Astrocyte (in vitro differentiated cells and primary cell): ENCODE results near the gene KATNB1. TPM values are rescaled to one million over a fixed set of nuclear protein-coding genes. Genes with fewer than 3 reads are reported as not detected.

Experiments used
- DNase-seq: peaks from one replicate; pipeline ENCODE4 v3.0.0-alpha.2; 2010; ENCODE audit warnings: low read depth
- FAIRE-seq: peaks from 2 replicates; lab custom pipeline; 2011; peaks lifted over from hg19 to GRCh38; lab: Jason Lieb, UNC
- H2AFZ ChIP-seq: 2 replicates; pipeline ENCODE4 v1.6.0; 2012; ENCODE audit warnings: low read depth, low read length, inconsistent platforms
- H3K27ac ChIP-seq: 2 replicates; pipeline ENCODE4 v1.5.1; 2011; ENCODE audit warnings: low read depth, low read length, inconsistent platforms
- H3K27me3 ChIP-seq: 2 replicates; pipeline ENCODE4 v1.6.0; 2011; ENCODE audit warnings: low read length, inconsistent platforms; ENCODE audit not compliant: insufficient read depth
- H3K36me3 ChIP-seq: 2 replicates; pipeline ENCODE4 v1.5.1; 2011; ENCODE audit warnings: low read length, inconsistent platforms; ENCODE audit not compliant: insufficient read depth
- H3K4me1 ChIP-seq: 2 replicates; pipeline ENCODE4 v1.5.1; 2011; ENCODE audit warnings: low read length, inconsistent platforms; ENCODE audit not compliant: insufficient read depth
- H3K4me2 ChIP-seq: 2 replicates; pipeline ENCODE4 v1.6.0; 2012; ENCODE audit warnings: low read length, inconsistent platforms
- H3K4me3 ChIP-seq: 2 replicates; pipeline ENCODE4 v1.5.1; 2011; ENCODE audit warnings: low read depth, mild to moderate bottlenecking, low read length, inconsistent platforms; ENCODE audit not compliant: insufficient read depth
- H3K79me2 ChIP-seq: 2 replicates; pipeline ENCODE4 v1.6.0; 2012; ENCODE audit warnings: mild to moderate bottlenecking, low read length, inconsistent platforms; ENCODE audit not compliant: insufficient read depth
- H3K9ac ChIP-seq: 2 replicates; pipeline ENCODE4 v1.6.0; 2012; ENCODE audit warnings: mild to moderate bottlenecking, low read length, inconsistent platforms
- H3K9me3 ChIP-seq: 2 replicates; pipeline ENCODE4 v1.5.1; 2012; ENCODE audit warnings: low read depth, mild to moderate bottlenecking, low read length, inconsistent platforms; ENCODE audit not compliant: insufficient read depth
- H4K20me1 ChIP-seq: 2 replicates; pipeline ENCODE4 v1.6.0; 2012; ENCODE audit warnings: low read length, inconsistent platforms; ENCODE audit not compliant: insufficient read depth
- H3K27ac Mint-ChIP-seq: one replicate; pipeline ENCODE4 v1.8.0; 2021; ENCODE audit warnings: mild to moderate bottlenecking, mixed read lengths; ENCODE audit not compliant: unreplicated experiment
- H3K27me3 Mint-ChIP-seq: one replicate; pipeline ENCODE4 v1.8.0; 2021; ENCODE audit warnings: low read depth, mixed read lengths; ENCODE audit not compliant: unreplicated experiment
- H3K36me3 Mint-ChIP-seq: one replicate; pipeline ENCODE4 v1.8.0; 2021; ENCODE audit warnings: low read depth, mixed read lengths; ENCODE audit not compliant: unreplicated experiment
- H3K4me1 Mint-ChIP-seq: one replicate; pipeline ENCODE4 v1.8.0; 2021; ENCODE audit warnings: low read depth, mixed read lengths; ENCODE audit not compliant: unreplicated experiment
- H3K4me3 Mint-ChIP-seq: one replicate; pipeline ENCODE4 v1.8.0; 2021; ENCODE audit warnings: mild to moderate bottlenecking, moderate library complexity, mixed read lengths; ENCODE audit not compliant: unreplicated experiment
- H3K9me3 Mint-ChIP-seq: one replicate; pipeline ENCODE4 v1.8.0; 2021; ENCODE audit warnings: mild to moderate bottlenecking, mixed read lengths; ENCODE audit not compliant: unreplicated experiment
- EZH2 ChIP-seq: IDR thresholded peaks from 2 replicates; pipeline ENCODE4 v1.6.1; 2012; ENCODE audit warnings: mild to moderate bottlenecking, low read length, inconsistent platforms; ENCODE audit not compliant: insufficient read depth
- total RNA-seq: library from RNA; stranded (reverse); gene quantifications from 2 replicates; pipeline ENCODE4 v1.2.1, GENCODE V29; 2021
- TF ChIP-seq, protein P1 (sequence below): IDR thresholded peaks from 2 replicates; pipeline ENCODE4 v1.5.1; 2011; ENCODE audit warnings: low read depth, mild to moderate bottlenecking, inconsistent platforms, low read length, moderate library complexity; ENCODE audit not compliant: insufficient read depth

KATNB1 gene
- total RNA-seq, 1 donor from 2014 or later, result 28.6 TPM

DNA sequence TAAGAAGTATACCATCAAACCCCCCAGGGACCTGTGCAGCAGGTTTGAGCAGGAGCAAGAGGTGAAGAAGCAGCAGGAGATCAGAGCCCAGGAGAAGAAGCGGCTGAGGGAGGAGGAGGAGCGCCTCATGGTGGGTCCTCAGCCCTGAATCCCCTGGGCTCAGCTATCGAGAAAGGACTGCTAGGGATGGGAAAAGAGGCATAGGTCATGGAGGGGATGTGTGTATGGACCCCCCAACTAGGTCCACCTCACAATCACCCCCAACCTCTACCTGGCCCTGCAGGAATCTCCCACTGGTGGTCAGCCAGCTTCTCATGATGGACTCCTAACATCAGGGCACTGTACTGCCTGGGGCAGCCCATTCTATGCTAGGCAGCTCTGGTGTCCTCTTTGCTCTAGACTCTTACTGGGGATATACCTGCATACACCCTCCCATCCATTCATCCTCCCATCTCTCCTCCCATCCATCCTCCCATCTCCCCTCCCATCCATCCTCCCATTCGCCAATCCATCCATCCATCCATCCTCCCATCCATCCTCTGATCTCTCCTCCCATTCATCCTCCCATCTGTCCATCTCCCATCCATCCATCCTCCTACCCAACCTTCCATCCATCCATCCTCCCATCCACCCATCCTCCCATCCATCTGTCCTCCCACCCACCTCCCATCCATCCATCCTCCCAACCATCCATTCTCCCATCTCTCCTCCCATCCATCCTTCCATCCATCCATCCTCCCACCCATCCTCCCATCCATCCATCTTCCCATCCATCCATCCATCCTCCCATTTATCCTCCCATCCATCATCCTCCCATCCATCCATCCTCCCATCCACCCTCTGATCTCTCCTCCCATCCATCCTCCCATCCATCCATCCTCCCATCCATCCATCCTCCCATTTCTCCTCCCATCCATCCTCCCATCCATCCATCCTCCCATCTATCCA is 30.4 kb upstream of the KATNB1 start:
- H3K9me3 ChIP-seq, result peaks cover 9% of the 10 kb centered on the region
- DNase-seq (no peak), FAIRE-seq (no peak)
- no peak overlapping the region for H3K9ac ChIP-seq
- no peaks in the 10 kb centered on the region for H3K4me1 ChIP-seq
- no peaks in the 10 kb centered on the region for H3K36me3 ChIP-seq
- no peak overlapping the region for H2AFZ ChIP-seq
- peaks cover 28% of the 10 kb centered on the region for H3K27me3 Mint-ChIP-seq
- no peaks in the 10 kb centered on the region for H4K20me1 ChIP-seq
- peaks cover 3% of the 10 kb centered on the region for H3K27me3 ChIP-seq
- H3K4me3 Mint-ChIP-seq, result no peak overlapping the region
- no peaks in the 10 kb centered on the region for H3K79me2 ChIP-seq
- no peak overlapping the region for H3K4me3 ChIP-seq
- H3K27ac Mint-ChIP-seq, result no peak overlapping the region
- no peak overlapping the region for H3K4me2 ChIP-seq
- no peaks in the 10 kb centered on the region for H3K9me3 Mint-ChIP-seq
- no peak overlapping the region for H3K27ac ChIP-seq
- no peak for TF ChIP-seq EZH2
- TF ChIP-seq, protein P1, sequence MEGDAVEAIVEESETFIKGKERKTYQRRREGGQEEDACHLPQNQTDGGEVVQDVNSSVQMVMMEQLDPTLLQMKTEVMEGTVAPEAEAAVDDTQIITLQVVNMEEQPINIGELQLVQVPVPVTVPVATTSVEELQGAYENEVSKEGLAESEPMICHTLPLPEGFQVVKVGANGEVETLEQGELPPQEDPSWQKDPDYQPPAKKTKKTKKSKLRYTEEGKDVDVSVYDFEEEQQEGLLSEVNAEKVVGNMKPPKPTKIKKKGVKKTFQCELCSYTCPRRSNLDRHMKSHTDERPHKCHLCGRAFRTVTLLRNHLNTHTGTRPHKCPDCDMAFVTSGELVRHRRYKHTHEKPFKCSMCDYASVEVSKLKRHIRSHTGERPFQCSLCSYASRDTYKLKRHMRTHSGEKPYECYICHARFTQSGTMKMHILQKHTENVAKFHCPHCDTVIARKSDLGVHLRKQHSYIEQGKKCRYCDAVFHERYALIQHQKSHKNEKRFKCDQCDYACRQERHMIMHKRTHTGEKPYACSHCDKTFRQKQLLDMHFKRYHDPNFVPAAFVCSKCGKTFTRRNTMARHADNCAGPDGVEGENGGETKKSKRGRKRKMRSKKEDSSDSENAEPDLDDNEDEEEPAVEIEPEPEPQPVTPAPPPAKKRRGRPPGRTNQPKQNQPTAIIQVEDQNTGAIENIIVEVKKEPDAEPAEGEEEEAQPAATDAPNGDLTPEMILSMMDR, result no peak
- no peaks in the 10 kb centered on the region for H3K36me3 Mint-ChIP-seq
- peaks cover 4% of the 10 kb centered on the region for H3K4me1 Mint-ChIP-seq

DNA sequence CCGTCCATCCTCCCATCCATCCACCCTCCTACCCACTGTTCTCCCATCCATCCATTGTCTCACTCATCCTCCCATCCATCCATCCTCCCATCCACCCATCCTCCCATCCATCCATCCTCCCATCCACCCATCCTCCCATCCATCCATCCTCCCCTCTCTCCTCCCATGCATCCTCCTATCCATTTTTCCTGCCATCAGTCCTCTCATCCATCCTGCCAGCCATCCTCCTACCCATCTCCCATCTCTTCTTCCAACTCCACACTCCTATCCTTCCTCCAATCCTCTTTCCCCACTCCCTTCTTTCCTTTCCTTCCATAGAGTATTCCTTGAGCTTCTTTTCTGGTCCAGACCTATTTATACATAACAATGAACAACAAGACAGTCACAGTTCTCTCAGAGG is 28.9 kb upstream of the KATNB1 start:
- Histone ChIP-seq H3K79me2 (no peaks in the 10 kb centered on the region), H4K20me1 (no peaks in the 10 kb centered on the region), H3K9ac (no peak overlapping the region), H3K4me2 (no peak overlapping the region), H2AFZ (no peak overlapping the region), H3K36me3 (no peaks in the 10 kb centered on the region), H3K9me3 (peaks cover 9% of the 10 kb centered on the region), H3K4me3 (no peak overlapping the region), H3K4me1 (no peaks in the 10 kb centered on the region), H3K27ac (no peak overlapping the region), H3K27me3 (peaks cover 13% of the 10 kb centered on the region)
- FAIRE-seq (no peak), DNase-seq (no peak)
- Mint-ChIP-seq H3K9me3 (no peaks in the 10 kb centered on the region), H3K4me1 (no peaks in the 10 kb centered on the region), H3K27ac (no peak overlapping the region), H3K27me3 (peaks cover 35% of the 10 kb centered on the region), H3K4me3 (no peak overlapping the region), H3K36me3 (no peaks in the 10 kb centered on the region)
- TF ChIP-seq, protein P1, result no peak
- no peak for TF ChIP-seq EZH2

DNA sequence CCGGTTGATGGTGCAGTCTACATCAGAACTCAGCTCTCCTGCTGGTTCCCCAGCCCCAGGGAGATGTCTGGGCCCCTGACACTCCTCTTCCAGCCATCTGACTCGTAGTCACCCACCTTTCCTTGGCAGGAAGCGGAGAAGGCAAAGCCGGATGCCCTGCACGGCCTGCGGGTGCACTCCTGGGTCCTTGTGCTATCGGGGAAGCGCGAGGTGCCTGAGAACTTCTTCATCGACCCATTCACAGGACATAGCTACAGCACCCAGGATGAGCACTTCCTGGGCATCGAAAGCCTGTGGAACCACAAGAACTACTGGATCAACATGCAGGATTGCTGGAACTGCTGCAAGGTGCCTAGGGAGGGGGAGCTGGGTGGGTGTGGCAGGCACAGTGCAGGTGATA is 28.2 kb upstream of the KATNB1 start:
- H3K79me2 ChIP-seq, result no peaks in the 10 kb centered on the region
- H3K36me3 Mint-ChIP-seq, result no peaks in the 10 kb centered on the region
- no peak overlapping the region for H3K4me2 ChIP-seq
- TF ChIP-seq EZH2, result no peak
- TF ChIP-seq, protein P1, result no peak
- no peaks in the 10 kb centered on the region for H3K4me1 Mint-ChIP-seq
- H3K9me3 ChIP-seq, result peaks cover 9% of the 10 kb centered on the region
- DNase-seq, result no peak
- H3K4me3 ChIP-seq, result no peak overlapping the region
- no peaks in the 10 kb centered on the region for H3K36me3 ChIP-seq
- peaks cover 31% of the 10 kb centered on the region for H3K27me3 Mint-ChIP-seq
- no peak overlapping the region for H2AFZ ChIP-seq
- no peak overlapping the region for H3K9ac ChIP-seq
- no peaks in the 10 kb centered on the region for H3K4me1 ChIP-seq
- peaks cover 19% of the 10 kb centered on the region for H3K27me3 ChIP-seq
- no peak overlapping the region for H3K27ac Mint-ChIP-seq
- no peak for FAIRE-seq
- H4K20me1 ChIP-seq, result no peaks in the 10 kb centered on the region
- no peak overlapping the region for H3K27ac ChIP-seq
- no peaks in the 10 kb centered on the region for H3K9me3 Mint-ChIP-seq
- no peak overlapping the region for H3K4me3 Mint-ChIP-seq
